22Rv1 (cell line): ENCODE data around the gene LIPT1.

ENCODE experiments used
- ZFX ChIP-seq: fragments of 450-650 bp; IDR thresholded peaks from 2 replicates; pipeline ENCODE4 v1.6.1; 2017; ENCODE audit warnings: antibody characterized with exemption, borderline replicate concordance
- TF ChIP-seq, protein P1 (sequence below): fragments of 450-650 bp; IDR thresholded peaks from 2 replicates; pipeline ENCODE4 v1.5.1; 2017; ENCODE audit warnings: mild to moderate bottlenecking

- TF ChIP-seq, protein P1, sequence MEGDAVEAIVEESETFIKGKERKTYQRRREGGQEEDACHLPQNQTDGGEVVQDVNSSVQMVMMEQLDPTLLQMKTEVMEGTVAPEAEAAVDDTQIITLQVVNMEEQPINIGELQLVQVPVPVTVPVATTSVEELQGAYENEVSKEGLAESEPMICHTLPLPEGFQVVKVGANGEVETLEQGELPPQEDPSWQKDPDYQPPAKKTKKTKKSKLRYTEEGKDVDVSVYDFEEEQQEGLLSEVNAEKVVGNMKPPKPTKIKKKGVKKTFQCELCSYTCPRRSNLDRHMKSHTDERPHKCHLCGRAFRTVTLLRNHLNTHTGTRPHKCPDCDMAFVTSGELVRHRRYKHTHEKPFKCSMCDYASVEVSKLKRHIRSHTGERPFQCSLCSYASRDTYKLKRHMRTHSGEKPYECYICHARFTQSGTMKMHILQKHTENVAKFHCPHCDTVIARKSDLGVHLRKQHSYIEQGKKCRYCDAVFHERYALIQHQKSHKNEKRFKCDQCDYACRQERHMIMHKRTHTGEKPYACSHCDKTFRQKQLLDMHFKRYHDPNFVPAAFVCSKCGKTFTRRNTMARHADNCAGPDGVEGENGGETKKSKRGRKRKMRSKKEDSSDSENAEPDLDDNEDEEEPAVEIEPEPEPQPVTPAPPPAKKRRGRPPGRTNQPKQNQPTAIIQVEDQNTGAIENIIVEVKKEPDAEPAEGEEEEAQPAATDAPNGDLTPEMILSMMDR, result no peak
- no peak for TF ChIP-seq ZFX
Observed at GRCh38 chr2:99188357-99188756, 33.6 kb downstream of the LIPT1 start.
